HUDEP-2 (cell line): ENCODE measurements around the gene MBD1.
A peak's percentile ranks its signal among the peaks of the same experiment; 100 is the strongest.

Experiments used
- DNase-seq, 76 experiments: peaks; one replicate each; lab custom pipeline; 2025; ENCODE audit not compliant: unreplicated experiment in 76 of 76; lab: John Stamatoyannopoulos, UW

Gene MBD1, protein sequence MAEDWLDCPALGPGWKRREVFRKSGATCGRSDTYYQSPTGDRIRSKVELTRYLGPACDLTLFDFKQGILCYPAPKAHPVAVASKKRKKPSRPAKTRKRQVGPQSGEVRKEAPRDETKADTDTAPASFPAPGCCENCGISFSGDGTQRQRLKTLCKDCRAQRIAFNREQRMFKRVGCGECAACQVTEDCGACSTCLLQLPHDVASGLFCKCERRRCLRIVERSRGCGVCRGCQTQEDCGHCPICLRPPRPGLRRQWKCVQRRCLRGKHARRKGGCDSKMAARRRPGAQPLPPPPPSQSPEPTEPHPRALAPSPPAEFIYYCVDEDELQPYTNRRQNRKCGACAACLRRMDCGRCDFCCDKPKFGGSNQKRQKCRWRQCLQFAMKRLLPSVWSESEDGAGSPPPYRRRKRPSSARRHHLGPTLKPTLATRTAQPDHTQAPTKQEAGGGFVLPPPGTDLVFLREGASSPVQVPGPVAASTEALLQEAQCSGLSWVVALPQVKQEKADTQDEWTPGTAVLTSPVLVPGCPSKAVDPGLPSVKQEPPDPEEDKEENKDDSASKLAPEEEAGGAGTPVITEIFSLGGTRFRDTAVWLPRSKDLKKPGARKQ

DNA sequence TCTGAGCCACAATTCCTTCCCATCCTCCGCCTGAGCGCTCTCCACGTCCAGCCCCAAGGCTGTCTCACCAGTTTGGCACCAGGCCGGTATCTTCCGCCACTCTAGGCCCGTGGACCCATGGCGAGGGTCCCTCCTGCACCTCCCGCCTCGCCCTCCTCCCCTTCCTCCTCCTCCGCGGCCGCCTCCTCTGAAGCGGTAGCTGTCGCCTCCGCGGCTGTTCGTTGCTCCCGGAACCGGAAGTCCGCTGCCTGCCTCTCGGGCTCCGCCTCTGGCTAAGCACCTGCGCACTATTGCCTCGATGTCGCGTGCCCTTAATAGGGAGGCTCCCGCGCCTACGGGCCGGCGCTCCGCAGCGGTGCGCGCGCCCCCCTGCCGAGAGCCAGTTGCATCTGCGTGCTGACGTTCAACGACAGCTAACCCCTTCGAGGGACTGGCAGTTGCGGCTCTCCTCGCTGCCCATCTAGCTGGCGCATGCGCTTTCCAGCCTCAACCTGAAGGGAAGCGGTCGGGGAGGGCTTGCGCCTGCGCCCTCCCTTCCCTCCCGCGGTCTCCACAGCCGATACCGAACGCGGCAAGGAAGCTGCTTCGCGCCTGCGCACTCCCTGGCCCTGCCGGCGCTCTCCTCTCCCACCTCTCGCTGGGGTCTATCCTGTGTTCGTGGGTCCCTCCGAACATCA is at the start of gene MBD1:
MBD1 (minus strand) TSS at position 229 of the 677 bp plus-strand sequence. CDS start 1,531 bp downstream, outside the sequence.
- peak; percentile 43 to 100 (median 97) for DNase-seq

DNA sequence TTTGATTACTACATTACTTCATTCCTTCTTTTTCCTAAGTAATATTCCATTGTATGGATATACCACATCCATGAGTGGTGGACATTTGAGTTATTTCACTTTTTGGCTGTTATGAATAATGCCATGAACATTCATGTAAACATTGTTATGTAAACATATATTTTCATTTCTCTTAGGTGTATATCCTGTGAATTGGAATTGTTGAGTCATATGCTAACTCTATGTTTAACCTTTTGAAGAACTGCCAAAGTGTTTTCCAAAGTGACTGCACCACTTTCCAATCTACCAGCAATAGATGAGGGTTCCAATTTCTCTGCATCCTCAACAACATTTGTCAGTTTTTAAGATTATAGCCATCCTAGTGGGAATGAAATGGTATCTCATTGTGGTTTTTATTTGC is 48.9 kb upstream of the MBD1 start:
- no peak for DNase-seq

DNA sequence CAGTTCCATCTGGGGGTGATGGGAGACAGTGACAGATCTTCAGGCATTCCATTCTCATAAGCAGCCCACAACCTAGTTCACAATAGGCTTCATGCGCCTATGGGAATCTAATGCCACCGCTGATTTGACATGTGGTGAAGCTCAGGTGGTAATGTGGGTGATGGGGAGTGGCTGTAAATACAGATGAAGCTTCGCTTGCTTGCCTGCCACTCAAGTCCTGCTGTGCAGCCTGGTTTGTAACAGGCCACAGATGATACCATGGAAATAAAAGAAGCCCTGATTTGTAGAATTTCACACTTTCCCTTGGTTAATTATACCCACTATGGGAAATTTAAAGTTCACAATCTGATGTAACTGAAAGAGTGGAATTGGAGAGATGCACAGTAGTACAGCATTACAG is 46.7 kb upstream of the MBD1 start:
- no peak for DNase-seq

DNA sequence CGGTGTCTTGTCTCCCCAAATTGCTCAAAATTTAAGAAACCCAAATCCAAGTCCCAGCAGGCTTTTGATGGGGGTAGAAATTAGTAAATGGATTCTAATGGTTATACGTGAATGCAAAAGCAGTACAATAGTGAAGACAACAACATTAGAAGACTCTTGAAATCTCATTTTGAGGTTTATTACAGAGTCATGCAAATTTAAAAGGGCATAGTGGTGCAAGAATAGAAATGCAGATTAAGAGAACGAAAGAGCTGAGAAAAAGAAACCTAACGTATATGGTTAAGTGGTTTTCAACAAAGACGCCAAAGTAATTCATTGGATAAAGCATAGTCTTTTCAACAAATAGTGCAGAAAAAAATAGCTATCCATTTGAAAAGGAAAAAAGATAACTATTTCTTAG is 39.4 kb upstream of the MBD1 start:
- DNase-seq: no peak

DNA sequence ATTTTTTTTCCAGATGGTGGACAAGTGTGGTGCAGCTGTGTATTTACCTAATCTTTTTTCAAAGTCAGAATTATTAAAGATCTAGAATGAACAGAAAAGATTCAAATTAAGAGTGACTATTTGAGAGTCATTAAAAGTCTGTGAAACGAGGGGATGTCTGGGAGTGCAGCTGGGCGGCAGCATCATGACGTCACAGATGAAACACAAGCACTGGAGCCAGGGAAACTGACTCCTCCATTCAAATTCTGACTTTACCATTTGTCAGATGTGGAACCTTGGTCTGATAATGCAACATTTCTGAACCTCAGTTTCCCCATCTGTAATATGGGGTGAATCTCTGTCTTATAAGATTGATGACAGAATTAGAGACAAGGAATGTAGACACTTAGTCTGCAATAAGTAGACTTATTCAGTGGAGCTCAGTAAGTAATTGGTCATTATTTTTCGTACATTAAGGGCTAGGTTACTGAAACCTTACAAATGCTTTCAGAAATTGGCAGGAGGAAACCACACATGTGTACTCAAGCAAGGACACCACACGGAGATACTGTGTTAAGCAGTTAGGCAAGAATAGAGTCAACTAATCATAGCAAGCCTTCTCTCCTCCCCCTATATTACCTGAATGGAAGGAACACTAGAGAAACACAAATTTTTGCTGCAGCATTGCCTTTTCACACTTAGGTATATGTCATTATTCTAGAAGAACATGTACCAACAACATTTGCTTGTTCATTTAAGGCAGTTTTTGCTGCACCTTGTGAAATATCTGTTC is 34.0 kb upstream of the MBD1 start:
- DNase-seq: no peak

DNA sequence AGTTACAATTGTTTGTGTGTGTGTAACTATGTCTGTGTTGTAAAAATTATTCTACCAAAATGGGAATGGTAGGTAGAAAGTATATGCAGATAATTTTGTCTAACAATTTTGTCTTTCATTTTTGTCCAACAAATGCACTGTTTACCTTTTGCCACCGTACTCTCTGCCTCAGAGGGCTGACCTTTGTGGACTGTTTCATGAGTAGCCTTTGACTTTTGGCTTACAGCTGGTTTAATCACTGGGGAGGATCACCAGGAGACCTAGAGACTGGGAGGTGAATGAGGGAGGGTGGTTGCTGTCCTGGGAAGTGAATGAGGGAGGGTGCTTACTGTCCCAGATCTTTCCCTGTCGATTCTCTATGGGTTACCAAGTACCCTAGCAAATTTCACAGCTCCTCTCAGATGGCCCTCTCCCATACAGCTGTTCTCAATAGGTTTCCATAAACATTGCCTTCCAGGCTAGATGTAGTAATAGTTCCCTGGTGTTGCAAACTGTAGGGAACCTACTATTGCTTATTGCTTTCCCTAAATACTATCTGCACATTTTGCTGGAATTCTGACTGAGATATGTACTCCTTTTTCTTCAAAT is 32.6 kb upstream of the MBD1 start:
- DNase-seq: no peak

DNA sequence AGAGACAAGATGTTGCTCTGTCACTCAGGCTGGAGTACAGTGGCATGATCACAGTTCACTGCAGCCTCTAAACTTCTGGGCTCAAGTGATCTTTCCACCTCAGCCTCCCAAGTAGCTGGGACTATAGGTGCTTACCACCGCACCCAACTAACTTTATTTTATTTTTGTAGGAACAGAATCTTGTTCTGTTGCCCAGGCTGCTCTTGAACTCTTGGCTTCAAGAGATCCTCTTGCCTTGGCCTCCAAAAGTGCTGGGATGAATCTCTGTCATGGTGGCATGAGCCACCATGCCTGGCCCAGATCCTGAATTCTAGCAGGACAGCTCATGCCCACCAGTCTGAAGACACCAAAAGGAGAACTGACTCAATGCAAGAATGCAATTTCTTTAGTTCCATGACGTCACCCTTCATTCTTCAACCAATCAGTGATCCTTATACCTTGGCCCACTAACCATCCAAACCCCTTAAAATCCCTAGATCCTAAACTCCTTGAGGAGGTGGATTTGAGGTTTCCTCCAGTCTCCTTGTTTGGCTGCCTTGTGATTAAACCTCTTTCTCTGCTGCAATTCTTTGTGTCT is 31.8 kb upstream of the MBD1 start:
- no peak for DNase-seq

DNA sequence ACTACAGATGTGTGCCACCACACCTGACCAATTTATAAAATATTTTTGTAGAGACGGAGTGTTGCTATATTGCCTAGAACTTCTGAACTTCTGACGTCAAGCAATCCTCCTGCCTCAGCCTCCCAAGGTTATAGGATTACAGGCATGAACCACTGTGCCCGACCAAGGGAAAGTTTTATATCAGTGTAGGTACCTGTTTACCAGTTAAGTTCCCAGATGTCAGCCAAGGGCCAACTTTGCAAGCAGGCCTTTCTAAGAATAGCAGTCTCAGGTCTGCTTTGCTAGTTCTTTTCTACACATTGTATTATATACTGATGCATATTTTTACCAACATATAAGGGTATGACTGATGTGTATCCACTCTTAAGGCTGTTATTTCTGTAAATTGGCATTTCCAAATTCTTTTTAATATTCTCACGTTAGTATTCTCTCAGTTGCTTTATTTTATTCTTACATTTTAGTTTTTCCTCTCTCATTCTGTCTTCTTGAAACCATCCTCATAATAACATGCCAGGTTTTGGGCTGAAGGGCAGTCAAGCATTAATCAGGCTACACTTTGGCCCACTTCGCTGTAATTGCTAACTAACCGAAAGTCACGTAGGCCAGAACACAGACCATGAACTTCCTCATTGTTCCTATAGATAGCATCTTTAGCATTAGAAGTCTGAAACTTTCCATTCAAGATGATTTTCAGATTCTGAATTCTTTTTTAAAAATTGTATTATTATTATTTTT is 31.1 kb upstream of the MBD1 start:
- DNase-seq: no peak

DNA sequence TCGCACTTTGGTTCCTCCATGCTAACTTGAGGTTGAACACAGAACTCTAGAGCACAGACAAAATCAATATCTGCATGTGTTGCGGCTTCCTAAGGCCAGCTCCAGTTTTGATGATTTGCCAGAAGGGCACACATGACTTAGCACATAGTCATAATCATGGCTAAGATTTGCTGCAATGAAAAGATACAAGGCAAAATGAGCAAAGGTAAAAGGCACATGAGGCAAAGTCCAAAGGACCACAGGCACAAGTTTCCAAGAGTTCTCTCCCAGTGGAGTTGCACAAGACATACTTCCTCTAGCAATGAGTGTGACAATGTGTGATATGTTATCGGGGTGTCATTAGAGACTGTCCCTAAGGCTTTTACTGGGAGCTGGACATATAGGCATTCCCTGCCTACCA is 30.3 kb upstream of the MBD1 start:
- DNase-seq: no peak

DNA sequence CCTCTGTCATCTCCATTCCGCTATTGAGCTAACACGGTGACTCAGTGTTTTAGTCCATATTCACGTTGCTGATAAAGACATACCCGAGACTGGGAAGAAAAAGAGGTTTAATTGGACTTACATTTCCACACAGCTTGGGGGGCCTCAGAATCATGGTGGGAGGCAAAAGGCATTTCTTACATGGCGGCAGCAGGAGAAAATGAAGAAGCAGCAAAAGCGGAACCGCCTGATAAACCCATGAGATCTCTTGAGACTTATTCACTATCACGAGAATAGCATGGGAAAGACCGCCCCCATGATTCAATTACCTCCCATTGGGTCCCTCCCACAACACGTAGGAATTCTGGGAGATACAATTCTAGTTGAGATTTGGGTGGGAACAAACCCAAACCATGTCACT is 28.8 kb upstream of the MBD1 start:
- DNase-seq: no peak

DNA sequence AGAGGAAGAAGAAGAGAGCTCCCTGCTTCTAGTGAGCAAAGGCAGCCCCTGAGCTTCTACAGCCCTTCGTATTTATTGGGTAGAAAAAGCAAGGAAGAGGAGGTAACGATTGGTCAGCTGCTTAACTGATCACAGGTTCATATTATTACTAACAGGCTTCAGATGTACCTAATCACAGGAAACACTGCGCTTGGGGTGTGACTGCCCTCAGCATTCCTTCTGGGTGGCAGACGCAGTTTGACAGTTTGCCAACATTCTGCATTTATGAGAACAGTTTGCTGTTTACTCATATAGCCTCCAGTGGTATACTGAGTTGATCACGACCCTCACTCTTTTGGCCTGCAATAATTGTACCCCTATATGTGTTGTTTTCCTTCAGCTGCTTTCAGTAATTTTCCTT is 27.5 kb upstream of the MBD1 start:
- DNase-seq: peak in 4 of 76 experiments; percentile 3 to 41 (median 21)

DNA sequence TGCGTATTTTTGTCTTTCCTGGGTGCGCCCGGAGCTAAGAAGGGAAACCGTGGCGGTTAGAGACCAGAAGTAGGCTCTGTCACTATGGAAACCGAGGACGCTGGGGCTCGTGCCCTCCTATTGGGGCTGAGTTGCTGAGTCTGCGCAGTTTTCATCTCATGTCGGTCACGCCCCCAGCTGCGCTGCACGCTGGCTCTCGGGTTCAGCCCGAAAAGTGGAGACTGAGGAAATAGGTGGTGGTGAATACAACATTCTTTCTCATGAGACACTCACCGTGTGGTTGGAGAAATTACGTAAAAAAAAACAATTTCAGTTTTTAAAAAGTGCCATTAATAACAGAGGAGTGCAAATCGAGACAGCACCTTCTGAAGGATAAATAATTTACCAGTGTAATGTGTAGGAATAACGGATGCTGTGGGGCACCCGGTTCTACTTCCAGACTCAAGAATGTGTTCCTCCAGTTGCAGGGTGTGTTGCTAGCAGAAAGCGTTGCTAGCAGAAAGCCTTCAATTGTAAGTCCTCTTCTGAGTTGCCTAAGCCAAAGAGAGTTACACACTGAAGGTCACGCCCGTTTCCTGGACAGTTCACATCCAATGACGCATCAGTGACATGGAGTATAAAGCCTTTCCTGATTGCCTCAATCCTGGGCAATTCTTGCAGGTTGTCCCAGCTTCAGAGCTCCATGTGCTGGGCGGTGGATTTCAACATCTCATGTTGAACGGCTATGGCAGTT is 26.6 kb upstream of the MBD1 start:
- peak in 71 of 76 experiments; percentile 8 to 89 (median 67) for DNase-seq

DNA sequence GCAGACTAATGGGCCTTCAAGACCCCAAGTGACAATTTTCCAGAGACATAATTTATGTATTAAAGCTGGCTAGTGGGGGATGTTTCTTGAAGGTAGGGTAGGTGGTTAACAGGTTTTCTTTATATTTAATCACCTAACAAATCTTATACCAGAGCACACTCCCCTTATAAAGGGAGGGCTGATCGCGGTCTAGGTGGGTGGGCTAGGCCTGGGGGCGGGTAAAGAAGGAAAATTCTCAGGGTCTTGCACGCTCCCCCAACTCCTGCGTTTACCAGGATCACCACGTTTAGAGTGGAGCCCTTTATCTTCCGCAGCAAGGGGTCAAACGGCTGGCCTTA is 26.0 kb upstream of the MBD1 start:
- no peak for DNase-seq

DNA sequence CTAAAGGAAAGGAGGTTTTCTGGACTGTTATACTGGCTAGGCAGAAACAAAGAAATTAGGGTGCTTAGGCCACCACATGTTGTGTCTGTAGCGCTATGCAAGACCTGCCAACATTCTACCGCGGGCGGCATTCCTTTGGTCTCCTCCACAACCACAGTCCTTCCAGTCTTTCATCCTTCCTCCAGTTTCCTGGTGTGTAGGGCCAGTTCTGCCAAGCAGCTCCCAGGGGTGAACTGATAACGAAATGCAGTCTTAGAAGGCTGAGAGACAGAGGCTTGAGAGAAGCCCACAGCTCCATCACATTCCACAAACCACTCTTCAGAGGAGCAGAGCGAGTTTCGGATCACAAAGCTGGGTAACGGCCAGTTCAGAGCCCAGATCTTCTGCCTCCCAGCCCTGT is 25.6 kb upstream of the MBD1 start:
- no peak for DNase-seq

DNA sequence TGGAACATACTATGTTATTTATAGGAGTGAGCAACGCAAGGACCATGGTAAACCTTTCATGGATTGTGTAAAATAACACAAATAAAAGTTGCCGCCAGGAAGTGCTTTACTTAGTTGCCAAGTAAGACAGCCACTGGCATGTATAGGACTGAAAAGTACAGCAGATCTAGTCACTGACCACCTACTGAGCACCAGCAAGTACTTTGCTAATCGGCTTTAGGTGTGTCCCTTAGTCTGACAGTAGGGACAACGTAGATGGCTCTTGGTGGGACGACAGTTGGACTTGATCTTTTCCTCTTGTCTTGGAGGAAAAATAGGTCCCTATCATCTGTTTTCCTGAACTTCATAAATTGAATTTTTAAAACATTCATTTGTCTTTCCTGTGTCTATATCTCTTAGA is 19.8 kb upstream of the MBD1 start:
- DNase-seq: no peak

DNA sequence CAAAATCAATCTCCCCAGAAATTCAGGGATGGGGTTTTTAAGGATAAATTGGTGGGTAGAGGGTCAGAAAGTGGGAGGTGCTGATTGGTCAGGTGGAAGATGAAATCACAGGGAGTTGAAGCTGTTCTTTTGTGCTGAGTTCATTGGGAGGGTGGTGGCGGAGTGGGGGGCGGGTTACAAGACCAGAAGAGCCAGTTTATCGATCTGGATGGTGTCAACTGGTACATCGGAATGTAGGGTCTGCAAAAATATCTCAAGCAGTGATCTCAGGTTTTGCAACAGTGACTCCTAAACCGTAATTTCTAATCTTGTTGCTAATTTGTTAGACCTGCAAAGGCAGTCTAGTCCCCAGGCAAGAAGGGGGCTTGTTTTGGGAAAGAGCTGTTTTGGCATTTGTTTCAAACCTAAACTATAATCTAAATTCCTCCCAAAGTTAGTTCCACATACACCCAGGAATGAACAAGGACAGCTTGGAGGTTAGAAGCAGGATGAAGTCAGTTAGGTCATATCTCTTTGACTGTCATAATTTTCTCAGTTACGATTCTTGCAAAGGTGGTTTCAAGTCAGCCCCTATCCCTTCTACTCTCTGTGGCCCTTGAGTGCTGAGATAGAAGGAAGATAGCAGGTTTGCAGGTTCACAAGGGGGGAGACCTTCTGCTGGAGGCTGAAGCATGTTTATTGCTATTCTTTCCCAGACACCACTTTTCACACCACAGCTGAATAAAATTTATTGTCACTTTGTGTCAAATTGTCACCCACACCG is 18.5 kb upstream of the MBD1 start:
- no peak for DNase-seq

DNA sequence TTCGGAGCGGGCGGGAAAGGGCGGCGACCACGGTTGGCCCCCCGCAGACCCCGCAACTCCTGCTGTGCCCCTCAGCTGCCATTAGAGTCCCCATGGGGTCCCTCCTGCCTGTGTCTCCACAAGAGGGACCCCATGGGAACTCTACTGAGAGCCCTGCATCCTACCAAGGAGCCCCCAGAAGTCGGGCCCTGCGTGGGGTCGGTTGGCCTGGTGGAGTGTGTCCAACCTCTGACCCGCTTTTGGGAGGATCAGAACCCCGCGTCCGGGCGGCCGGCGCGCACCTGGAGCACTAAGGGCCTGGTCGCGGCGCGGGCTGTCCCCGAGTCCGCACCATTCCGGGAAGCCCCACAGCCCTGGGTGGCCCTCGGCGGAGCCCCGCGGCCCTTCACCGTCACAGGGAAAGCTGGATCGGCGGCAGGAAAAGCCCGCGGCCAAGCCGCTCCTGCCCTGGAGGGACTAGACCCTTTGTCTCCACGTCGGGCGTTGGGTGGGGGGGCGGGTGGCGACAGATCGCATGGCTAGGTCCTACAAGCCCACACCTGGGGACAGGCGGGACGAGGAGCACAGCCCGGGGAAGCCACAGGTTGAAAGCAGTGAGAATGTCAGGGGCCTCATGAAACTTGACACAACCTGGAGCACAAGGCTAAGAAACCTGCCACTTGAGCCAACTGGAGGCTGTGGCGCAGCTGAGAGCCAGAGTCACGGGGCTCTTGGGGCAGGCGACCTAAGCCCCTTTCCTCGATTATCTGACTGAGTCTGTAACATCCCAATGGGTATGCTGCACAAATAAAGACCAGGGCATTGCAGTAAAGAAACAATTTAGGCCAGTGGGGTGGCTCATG is 17.3 kb upstream of the MBD1 start:
- DNase-seq: no peak
